ENCODE results near the gene KRT84. TPM values are rescaled to one million over a fixed set of nuclear protein-coding genes. Genes with fewer than 3 reads are reported as not detected.

The KRT84 gene, protein sequence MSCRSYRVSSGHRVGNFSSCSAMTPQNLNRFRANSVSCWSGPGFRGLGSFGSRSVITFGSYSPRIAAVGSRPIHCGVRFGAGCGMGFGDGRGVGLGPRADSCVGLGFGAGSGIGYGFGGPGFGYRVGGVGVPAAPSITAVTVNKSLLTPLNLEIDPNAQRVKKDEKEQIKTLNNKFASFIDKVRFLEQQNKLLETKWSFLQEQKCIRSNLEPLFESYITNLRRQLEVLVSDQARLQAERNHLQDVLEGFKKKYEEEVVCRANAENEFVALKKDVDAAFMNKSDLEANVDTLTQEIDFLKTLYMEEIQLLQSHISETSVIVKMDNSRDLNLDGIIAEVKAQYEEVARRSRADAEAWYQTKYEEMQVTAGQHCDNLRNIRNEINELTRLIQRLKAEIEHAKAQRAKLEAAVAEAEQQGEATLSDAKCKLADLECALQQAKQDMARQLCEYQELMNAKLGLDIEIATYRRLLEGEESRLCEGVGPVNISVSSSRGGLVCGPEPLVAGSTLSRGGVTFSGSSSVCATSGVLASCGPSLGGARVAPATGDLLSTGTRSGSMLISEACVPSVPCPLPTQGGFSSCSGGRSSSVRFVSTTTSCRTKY
- total RNA-seq, result not detected in 2 replicates

DNA sequence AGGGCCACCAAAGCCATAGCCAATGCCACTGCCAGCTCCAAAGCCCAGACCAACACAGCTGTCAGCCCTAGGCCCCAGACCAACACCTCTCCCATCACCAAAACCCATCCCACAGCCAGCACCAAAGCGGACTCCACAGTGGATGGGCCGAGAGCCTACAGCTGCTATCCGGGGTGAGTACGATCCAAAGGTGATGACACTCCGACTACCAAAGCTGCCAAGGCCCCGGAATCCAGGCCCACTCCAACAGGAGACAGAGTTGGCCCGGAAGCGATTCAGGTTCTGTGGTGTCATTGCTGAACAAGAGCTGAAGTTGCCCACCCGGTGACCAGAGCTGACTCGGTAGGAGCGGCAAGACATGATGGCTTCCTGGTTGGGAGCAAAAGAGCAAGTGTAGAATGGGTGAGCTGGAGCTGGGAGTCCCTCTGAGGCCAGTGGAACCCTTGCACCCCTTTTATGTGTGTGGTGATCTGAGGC is at the start of gene KRT84:
Gene KRT84, minus strand, starts transcription at position 427 of the 477 bp plus-strand sequence. Its CDS starts 67 bp downstream, at position 360.
- TF ChIP-seq, protein P1, sequence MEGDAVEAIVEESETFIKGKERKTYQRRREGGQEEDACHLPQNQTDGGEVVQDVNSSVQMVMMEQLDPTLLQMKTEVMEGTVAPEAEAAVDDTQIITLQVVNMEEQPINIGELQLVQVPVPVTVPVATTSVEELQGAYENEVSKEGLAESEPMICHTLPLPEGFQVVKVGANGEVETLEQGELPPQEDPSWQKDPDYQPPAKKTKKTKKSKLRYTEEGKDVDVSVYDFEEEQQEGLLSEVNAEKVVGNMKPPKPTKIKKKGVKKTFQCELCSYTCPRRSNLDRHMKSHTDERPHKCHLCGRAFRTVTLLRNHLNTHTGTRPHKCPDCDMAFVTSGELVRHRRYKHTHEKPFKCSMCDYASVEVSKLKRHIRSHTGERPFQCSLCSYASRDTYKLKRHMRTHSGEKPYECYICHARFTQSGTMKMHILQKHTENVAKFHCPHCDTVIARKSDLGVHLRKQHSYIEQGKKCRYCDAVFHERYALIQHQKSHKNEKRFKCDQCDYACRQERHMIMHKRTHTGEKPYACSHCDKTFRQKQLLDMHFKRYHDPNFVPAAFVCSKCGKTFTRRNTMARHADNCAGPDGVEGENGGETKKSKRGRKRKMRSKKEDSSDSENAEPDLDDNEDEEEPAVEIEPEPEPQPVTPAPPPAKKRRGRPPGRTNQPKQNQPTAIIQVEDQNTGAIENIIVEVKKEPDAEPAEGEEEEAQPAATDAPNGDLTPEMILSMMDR (IDR thresholded peaks at IDR 0.05; ENCODE audit: extremely low read depth, low read depth, low read length), result no peak
- no peak within 1 kb of the TSS for H3K4me3 ChIP-seq (ENCODE audit: insufficient read depth, low read length)
- peak; percentile 10 for DNase-seq (ENCODE audit: insufficient read length, low spot score, missing footprints)
- no peak within 1 kb of the TSS for H3K27ac ChIP-seq (ENCODE audit: low read depth, low read length)
- no peaks in the 10 kb centered on the region for H3K36me3 ChIP-seq (ENCODE audit: insufficient read depth, low read length)
- no peaks in the 10 kb centered on the region for H3K9me3 ChIP-seq (ENCODE audit: low read depth, low read length)
- H3K27me3 ChIP-seq (ENCODE audit: insufficient read depth, low read length), result peaks cover 62% of the 10 kb centered on the region
- no peaks in the 10 kb centered on the region for H4K20me1 ChIP-seq (ENCODE audit: insufficient read depth, low read length)
- no peak within 1 kb of the TSS for H3K4me2 ChIP-seq (ENCODE audit: insufficient read depth, low read length)
- H2AFZ ChIP-seq (ENCODE audit: low read length), result no peak within 1 kb of the TSS
- no peaks in the 10 kb centered on the region for H3K79me2 ChIP-seq (ENCODE audit: insufficient read depth, low read length)
- H3K4me1 ChIP-seq (ENCODE audit: insufficient read depth, low read length), result peaks cover 7% of the 10 kb centered on the region

DNA sequence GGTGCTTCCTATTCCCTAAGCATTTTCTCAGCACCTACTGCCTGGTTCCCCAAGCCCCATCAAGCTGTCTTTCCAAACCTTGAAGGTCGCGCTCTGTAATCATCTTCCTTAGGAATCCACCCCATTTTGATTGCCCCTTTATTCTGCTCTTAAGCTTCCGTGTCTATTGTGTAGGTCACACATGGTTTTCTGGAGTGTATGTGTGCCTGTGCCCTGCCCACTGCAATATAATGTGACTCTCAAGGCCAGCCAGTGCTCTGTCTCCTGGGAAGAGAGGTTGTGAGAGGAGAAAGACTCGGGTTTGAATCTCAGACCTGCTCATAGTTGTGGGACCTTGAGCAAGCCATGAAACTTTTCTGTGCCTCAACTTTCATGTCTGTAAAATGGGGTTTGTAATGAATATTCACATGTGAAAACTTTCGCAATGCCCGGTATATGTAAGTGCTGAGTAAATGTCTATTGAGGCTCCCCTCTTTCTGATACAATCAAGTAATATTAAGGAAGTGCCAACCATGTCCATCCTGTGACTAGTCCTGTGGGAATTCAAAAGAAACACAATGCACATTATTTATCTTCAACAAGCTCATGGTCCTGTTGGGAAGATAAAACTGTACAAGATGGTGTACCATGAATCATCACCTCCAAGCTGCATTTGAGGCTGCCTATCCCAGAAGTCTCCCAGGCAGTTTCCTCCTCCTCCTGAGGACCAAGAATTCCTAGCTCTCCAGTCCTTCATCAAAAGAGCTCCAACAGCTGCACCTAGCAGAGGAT is 49.5 kb upstream of the KRT84 start:
- Histone ChIP-seq H3K27ac (ENCODE audit: low read depth, low read length) (no peak overlapping the region), H3K4me3 (ENCODE audit: insufficient read depth, low read length) (no peak overlapping the region)
- TF ChIP-seq, protein P1 (IDR thresholded peaks at IDR 0.05; ENCODE audit: extremely low read depth, low read depth, low read length), result no peak

DNA sequence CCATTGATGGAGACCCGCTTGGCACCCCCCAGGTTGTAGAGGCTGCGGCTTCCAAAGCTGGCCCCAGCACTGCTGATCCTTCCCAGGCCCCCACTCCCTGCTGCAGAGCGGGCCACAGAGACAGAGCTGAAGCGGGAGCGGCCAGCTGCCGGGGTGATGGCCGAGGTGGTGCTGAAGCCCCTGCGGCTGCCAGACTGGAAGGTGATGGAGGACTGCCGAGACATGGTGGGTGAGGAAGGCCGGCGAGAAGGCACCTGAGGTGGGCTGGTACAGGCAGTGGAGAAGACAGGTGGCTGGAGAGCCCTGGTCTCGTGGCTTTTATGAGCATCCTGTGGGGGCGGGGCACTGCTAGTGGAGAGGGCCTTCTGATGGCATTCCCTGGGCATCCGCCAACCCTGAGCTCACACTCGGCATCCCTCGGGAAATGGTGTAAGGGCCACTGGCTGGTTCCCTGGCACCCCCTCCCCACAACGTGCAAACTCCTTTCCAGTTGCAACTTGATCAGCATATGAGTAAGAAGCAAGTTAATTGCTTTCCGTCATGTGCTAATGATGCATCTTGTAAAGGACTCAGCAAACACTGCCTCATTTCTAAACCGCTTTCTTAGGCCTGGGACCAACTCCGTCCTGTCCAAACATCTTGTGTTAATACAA is 48.8 kb upstream of the KRT84 start, which contains the start of gene KRT75:
Gene KRT75, minus strand, starts transcription at position 291 of the 653 bp plus-strand sequence. Its CDS starts 67 bp downstream, at position 224.
- Histone ChIP-seq H3K79me2 (ENCODE audit: insufficient read depth, low read length) (no peaks in the 10 kb centered on the region), H3K9me3 (ENCODE audit: low read depth, low read length) (no peaks in the 10 kb centered on the region), H3K27ac (ENCODE audit: low read depth, low read length) (no peak within 1 kb of the TSS), H3K4me1 (ENCODE audit: insufficient read depth, low read length) (peaks cover 5% of the 10 kb centered on the region), H3K27me3 (ENCODE audit: insufficient read depth, low read length) (peaks cover 41% of the 10 kb centered on the region), H3K36me3 (ENCODE audit: insufficient read depth, low read length) (no peaks in the 10 kb centered on the region), H2AFZ (ENCODE audit: low read length) (no peak within 1 kb of the TSS), H3K4me2 (ENCODE audit: insufficient read depth, low read length) (no peak within 1 kb of the TSS), H4K20me1 (ENCODE audit: insufficient read depth, low read length) (no peaks in the 10 kb centered on the region), H3K4me3 (ENCODE audit: insufficient read depth, low read length) (no peak within 1 kb of the TSS)
- TF ChIP-seq, protein P1 (IDR thresholded peaks at IDR 0.05; ENCODE audit: extremely low read depth, low read depth, low read length), result no peak
- no peak for DNase-seq (ENCODE audit: insufficient read length, low spot score, missing footprints)

More for the DNA sequence above, 49.5 kb upstream of the KRT84 start:
- H3K27me3 ChIP-seq (ENCODE audit: insufficient read depth, low read length), result peaks cover 35% of the 10 kb centered on the region
- peaks cover 5% of the 10 kb centered on the region for H3K4me1 ChIP-seq (ENCODE audit: insufficient read depth, low read length)
- no peaks in the 10 kb centered on the region for H3K79me2 ChIP-seq (ENCODE audit: insufficient read depth, low read length)
- no peak for DNase-seq (ENCODE audit: insufficient read length, low spot score, missing footprints)
- no peaks in the 10 kb centered on the region for H4K20me1 ChIP-seq (ENCODE audit: insufficient read depth, low read length)
- no peak overlapping the region for H2AFZ ChIP-seq (ENCODE audit: low read length)
- no peak overlapping the region for H3K4me2 ChIP-seq (ENCODE audit: insufficient read depth, low read length)
- H3K9me3 ChIP-seq (ENCODE audit: low read depth, low read length), result no peaks in the 10 kb centered on the region
- no peaks in the 10 kb centered on the region for H3K36me3 ChIP-seq (ENCODE audit: insufficient read depth, low read length)
